ENCODE measurements around the gene TMEM256.

The TMEM256 gene

DNA sequence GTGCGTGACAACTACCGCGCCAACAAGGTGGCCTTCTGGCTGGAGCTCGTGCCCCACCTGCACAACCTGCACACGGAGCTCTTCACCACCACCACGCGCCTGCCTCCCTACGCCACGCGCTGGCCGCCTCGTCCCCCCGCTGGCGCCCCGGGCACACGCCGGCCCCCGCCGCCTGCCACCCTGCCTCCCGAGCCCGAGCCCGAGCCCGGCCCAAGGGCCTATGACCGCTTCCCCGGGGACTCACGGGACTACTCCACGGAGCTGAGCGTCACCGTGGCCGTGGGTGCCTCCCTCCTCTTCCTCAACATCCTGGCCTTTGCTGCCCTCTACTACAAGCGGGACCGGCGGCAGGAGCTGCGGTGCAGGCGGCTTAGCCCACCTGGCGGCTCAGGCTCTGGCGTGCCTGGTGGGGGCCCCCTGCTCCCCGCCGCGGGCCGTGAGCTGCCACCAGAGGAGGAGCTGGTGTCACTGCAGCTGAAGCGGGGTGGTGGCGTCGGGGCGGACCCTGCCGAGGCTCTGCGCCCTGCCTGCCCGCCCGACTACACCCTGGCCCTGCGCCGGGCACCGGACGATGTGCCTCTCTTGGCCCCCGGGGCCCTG lies 13.3 kb upstream of the TMEM256 start:
- TF ChIP-seq, protein P1, sequence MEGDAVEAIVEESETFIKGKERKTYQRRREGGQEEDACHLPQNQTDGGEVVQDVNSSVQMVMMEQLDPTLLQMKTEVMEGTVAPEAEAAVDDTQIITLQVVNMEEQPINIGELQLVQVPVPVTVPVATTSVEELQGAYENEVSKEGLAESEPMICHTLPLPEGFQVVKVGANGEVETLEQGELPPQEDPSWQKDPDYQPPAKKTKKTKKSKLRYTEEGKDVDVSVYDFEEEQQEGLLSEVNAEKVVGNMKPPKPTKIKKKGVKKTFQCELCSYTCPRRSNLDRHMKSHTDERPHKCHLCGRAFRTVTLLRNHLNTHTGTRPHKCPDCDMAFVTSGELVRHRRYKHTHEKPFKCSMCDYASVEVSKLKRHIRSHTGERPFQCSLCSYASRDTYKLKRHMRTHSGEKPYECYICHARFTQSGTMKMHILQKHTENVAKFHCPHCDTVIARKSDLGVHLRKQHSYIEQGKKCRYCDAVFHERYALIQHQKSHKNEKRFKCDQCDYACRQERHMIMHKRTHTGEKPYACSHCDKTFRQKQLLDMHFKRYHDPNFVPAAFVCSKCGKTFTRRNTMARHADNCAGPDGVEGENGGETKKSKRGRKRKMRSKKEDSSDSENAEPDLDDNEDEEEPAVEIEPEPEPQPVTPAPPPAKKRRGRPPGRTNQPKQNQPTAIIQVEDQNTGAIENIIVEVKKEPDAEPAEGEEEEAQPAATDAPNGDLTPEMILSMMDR (conservative IDR thresholded peaks at IDR 0.05; ENCODE audit: low read depth, low read length) = no peak
- no peak overlapping the region for H3K4me2 ChIP-seq
- no peak overlapping the region for H3K4me3 ChIP-seq (IDR thresholded peaks at IDR 0.05; ENCODE audit: insufficient read depth, low read depth, low read length)
- no peaks in the 10 kb centered on the region for H3K79me2 ChIP-seq (ENCODE audit: insufficient read depth, low read depth)
- H3K36me3 ChIP-seq (ENCODE audit: insufficient read depth) = no peaks in the 10 kb centered on the region
- H3K9ac ChIP-seq = no peak overlapping the region
- no peaks in the 10 kb centered on the region for H3K4me1 ChIP-seq (ENCODE audit: low read depth, poor library complexity, severe bottlenecking)
- no peak overlapping the region for H2AFZ ChIP-seq (ENCODE audit: low read depth)
- no peak overlapping the region for H3K27ac ChIP-seq
- H4K20me1 ChIP-seq (ENCODE audit: insufficient read depth) = no peaks in the 10 kb centered on the region
- H3K27me3 ChIP-seq (ENCODE audit: insufficient read depth, low read depth) = no peaks in the 10 kb centered on the region

DNA sequence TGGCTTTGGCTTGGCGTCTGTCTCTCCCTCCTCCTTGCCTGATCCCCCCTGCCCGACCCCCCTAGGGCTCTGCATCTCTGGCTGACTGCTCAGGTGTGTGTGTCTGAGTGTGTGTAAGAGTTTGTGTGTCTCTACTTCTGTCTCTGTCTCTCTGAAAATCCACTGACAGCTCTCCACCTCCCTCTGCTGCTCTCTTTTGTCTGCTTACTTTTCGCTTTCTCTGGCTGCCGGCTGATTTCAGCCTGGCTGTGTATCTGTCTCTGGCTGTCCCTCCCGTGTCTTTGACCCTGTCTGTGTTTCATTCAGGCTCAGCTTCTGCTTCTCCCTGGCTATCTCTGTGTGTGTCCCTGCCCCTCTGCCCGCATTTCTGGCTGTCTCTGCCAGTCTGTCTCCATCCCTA lies 12.4 kb upstream of the TMEM256 start:
- Histone ChIP-seq H3K36me3 (ENCODE audit: insufficient read depth) (no peaks in the 10 kb centered on the region), H3K4me1 (ENCODE audit: low read depth, poor library complexity, severe bottlenecking) (no peaks in the 10 kb centered on the region), H3K4me2 (no peak overlapping the region), H3K79me2 (ENCODE audit: insufficient read depth, low read depth) (no peaks in the 10 kb centered on the region), H3K4me3 (IDR thresholded peaks at IDR 0.05; ENCODE audit: insufficient read depth, low read depth, low read length) (no peak overlapping the region), H3K9ac (no peak overlapping the region), H4K20me1 (ENCODE audit: insufficient read depth) (no peaks in the 10 kb centered on the region), H2AFZ (ENCODE audit: low read depth) (no peak overlapping the region), H3K27ac (no peak overlapping the region), H3K27me3 (ENCODE audit: insufficient read depth, low read depth) (no peaks in the 10 kb centered on the region)
- TF ChIP-seq, protein P1 (conservative IDR thresholded peaks at IDR 0.05; ENCODE audit: low read depth, low read length) = no peak

DNA sequence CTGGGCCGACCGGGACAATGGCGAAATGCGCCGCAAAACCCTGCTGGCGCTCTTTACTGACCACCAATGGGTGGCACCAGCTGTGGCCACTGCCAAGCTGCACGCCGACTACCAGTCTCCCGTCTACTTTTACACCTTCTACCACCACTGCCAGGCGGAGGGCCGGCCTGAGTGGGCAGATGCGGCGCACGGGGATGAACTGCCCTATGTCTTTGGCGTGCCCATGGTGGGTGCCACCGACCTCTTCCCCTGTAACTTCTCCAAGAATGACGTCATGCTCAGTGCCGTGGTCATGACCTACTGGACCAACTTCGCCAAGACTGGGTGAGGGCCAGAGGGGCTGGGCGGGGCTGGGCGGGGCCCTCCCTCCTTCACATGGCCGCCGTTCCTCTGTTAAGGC lies 11.9 kb upstream of the TMEM256 start:
- TF ChIP-seq, protein P1 (conservative IDR thresholded peaks at IDR 0.05; ENCODE audit: low read depth, low read length) = no peak
- Histone ChIP-seq H3K27ac (no peak overlapping the region), H3K79me2 (ENCODE audit: insufficient read depth, low read depth) (no peaks in the 10 kb centered on the region), H3K36me3 (ENCODE audit: insufficient read depth) (no peaks in the 10 kb centered on the region), H3K4me3 (IDR thresholded peaks at IDR 0.05; ENCODE audit: insufficient read depth, low read depth, low read length) (no peak overlapping the region), H3K9ac (no peak overlapping the region), H3K4me2 (no peak overlapping the region), H4K20me1 (ENCODE audit: insufficient read depth) (no peaks in the 10 kb centered on the region), H3K27me3 (ENCODE audit: insufficient read depth, low read depth) (no peaks in the 10 kb centered on the region), H3K4me1 (ENCODE audit: low read depth, poor library complexity, severe bottlenecking) (no peaks in the 10 kb centered on the region), H2AFZ (ENCODE audit: low read depth) (no peak overlapping the region)

DNA sequence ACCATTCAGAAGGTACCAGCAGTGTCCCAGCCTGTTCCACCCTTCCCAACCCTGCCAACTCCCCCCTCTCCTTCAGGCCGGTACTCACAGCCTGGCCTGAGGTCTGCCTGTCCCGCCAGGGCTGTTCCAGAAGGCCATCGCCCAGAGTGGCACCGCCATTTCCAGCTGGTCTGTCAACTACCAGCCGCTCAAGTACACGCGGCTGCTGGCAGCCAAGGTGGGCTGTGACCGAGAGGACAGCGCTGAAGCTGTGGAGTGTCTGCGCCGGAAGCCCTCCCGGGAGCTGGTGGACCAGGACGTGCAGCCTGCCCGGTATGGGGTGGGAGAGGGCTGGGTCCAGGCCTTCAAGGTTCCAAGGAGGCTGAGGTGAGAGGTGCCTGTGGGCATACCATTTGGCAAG lies 10.9 kb upstream of the TMEM256 start:
- Histone ChIP-seq H3K4me2 (no peak overlapping the region), H4K20me1 (ENCODE audit: insufficient read depth) (no peaks in the 10 kb centered on the region), H3K4me1 (ENCODE audit: low read depth, poor library complexity, severe bottlenecking) (no peaks in the 10 kb centered on the region), H3K9ac (no peak overlapping the region), H3K36me3 (ENCODE audit: insufficient read depth) (no peaks in the 10 kb centered on the region), H3K4me3 (IDR thresholded peaks at IDR 0.05; ENCODE audit: insufficient read depth, low read depth, low read length) (no peak overlapping the region), H2AFZ (ENCODE audit: low read depth) (no peak overlapping the region), H3K27ac (no peak overlapping the region), H3K79me2 (ENCODE audit: insufficient read depth, low read depth) (no peaks in the 10 kb centered on the region), H3K27me3 (ENCODE audit: insufficient read depth, low read depth) (no peaks in the 10 kb centered on the region)
- TF ChIP-seq, protein P1 (conservative IDR thresholded peaks at IDR 0.05; ENCODE audit: low read depth, low read length) = no peak

Measured in KMS-11 (cell line).